ENCODE measurements around the gene ERCC6.

The ERCC6 gene
- 32.1 to 57.5 reads per million in 2 donors for total RNA-seq

DNA sequence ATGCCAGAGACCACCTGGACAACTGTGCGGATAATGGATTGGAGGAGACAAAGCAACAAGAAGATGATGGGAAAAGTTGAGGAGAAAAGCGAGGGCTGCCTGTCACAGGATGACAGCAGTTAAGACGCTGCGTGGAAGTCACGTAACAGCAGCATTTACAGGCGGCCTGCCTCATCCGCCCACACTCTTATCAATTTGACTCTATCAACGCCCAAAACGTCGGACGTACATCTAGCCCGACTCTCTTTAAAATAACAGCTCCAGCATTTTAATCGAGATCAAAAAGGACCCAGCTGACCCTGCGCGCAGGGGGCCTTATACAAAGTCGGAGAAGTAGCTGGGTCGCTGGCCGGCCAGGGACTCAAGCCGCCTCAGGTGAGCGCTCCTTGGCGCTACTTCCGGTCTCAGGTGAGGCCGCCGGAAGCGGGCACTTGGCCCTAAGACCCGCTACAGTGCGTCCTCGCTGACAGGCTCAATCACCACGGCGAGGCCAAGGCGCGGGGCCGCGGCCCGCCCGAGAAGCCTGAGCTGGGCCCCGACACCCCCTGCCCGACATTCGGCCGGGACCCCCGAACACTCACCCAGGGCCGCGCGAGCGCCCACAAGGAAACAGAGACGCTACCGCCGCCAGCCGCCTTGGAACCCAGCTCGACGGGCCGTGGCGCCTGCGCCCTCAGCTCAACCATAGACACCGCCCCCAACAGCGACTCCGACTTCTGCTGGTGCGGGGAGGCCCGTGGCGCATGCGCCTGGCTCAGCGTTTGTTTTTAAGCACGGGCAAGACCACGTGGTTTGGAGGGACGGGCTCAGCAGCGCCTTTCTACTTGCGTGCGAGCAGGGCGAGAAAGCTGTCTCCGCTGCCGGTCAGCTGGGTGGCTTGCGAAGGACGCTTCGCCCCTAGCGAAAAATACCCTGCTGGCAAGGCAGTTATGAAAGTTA, at the start of gene ERCC6:
TSS of gene ERCC6 (minus strand) at position 741 of the 939 bp plus-strand sequence.
- DNase-seq: peak; percentile 87 to 98 (median 95)

DNA sequence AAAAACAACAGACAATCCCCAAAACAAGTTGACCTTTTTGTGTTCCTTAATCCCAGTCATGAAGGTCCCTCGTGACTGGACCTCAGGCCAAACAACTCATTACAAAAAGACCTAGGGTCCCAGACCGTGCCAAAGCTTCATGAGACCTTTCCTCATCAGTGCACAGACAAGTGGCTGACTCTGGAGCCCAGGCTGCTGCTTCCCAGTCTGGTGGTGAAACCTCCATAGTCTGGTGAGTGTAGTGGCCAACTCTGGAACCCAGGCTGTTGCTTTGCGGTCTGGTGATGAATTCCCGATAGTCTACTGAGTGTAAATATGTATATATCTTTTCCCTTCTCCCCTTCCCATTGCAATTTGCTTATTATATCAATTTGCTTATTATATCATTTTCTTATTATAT, 49.1 kb upstream of the ERCC6 start:
- DNase-seq: no peak

DNA sequence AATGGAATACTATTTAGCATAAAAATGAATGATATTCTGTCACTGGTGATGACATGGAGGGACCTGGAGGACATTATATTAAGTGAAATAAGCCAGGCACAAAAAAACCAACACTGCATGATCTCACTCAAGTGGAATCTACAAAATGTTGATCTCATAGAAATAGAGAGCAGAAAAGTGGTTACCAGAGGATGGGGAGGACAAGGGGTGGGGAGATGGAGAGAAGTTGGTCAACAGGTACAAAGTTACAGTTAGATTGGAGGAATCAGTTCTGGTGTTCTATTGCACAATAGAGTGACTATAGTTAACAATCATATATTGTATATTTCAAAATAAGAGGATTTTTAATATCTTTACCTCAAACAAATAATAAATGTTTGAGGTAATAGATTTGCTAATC, 46.5 kb upstream of the ERCC6 start:
- DNase-seq: no peak

DNA sequence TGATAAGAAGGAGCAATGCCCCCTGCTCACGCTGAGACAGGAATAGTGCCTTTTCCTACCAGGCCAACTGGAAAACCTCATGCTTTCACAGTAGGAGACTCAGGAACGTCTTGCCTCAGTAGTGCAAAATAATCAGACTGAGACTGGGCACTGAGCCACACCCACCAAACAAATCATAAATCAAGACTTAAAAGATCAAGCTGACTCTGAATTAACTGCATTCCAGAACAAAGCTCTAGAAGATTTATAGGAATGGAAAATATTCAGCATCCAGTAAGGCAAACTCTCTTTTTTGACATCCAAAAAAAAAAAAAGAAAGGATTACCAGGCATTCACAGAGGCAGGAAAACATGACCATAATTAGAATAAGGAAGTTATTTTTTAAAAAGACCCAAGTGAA, 40.7 kb upstream of the ERCC6 start:
- DNase-seq: no peak

DNA sequence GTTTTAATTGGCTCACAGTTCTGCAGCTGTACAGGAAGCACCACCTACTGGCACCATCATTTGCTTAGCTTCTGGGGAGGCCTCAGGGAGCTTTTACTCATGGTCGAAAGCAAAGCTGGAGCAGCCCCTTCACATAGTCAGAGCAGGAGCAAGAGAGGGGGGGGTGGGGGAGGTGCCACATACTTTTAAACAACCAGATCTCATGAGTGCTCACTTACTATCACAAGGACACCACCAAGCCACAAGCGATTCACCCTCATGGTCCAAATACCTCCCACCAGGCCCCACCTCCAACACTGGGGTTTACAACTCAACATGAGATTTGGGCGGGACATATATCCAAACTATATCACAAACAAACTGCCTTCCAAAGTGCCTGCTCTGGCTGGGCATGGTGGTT, 39.5 kb upstream of the ERCC6 start:
- DNase-seq: no peak

DNA sequence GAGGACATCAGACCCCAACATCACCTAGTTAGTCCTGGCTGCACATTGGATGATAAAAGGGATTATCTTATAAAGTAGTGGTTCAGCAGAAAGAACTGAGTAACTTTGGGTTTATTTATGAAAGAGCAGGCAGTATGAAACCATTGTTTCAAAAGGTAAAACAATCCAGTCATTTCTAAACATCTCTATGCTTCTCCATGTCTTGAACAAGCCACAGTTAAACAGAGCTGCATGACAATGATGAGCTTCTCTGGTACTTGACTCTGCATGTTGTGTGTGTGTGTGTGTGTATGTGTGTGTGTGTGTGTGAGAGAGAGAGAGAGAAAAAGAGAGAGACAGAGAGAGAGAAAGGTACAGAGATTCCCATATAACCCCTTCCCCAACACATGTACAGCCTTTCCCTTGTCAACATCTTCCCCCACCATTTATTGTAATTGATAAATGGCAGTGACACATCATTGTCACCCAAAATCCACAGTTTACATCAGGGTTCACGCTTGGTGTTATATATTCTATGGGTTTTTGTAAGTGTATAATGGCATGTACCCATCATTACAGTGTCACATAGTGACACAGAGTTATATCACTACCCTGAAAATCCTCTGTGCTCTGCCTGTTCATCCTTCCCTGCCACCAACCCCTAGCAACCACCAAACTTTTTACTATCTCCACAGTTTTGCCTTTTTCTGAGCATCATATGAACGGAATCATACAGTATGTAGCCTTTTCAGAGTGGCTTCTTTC, 38.4 kb upstream of the ERCC6 start:
- DNase-seq: peak in 1 of 5 experiments; percentile 71

DNA sequence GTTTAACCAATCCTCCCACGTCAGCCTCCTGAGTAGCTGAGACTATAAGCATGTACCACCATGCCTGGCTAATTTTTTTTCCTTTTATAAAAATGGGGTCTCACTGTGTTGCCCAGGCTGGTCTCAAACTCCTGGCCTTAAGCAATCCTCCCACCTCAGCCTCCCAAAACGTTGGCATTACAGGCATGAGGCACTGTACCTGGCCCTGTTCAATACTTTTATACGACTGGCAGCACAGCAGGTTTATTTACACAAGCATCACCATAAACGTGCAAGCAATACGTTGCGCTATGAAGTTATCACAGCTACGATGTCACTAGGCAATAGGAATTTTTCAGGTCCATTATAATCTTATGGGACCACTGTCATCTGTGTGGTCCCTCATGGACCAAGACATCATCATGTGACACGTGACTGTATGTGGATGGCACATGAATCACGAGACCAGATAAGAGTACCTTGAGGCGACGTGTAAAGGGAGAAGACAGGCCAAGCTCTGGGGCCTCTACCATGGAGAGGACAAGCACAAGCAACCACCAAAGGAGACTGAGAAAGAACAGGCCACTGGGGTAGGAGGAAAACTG, 36.7 kb upstream of the ERCC6 start:
- DNase-seq: no peak

DNA sequence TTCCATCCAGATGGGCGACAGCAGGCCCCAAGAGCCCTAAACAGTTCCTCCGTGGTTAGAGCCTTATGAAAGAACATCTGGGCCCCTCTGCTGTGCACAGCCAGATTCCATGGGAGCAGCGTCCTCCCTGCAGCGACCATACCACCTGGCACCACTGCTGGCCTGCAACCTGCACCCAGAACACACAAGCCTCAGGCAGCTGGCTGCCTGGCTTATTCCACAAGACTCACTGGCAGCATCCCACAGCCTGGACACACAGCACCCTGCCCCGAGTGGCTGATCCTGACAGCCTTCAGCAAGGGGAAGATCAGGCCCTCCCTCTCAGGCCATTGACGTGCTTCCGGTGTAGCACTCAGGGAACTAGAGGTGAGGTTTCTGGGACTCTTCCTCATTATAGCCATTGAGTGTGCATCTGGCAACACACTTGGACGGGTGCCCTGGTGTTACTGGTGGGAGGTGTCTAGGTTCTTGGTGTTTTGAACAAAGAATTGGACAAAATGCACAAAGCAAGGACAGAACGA, 33.7 kb upstream of the ERCC6 start:
- DNase-seq: no peak

DNA sequence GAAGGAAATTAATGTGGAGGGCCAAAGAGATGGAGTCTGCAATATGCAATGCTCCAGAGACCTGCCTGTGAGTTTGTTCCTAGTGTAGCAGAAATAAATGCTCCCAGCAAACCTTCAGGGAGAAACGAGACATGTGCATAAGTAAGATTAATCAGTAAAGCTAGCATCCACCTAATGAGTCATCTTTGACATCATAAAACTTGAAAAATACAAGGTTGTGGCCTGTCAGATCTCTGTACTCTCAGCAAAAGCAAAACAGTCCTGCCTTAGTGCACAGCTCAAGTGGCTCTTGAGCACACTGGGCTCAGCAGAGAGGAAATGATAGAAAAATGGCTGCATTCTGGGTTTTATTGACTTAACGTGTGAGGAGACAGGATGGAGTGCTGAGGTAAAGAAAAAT, 32.5 kb upstream of the ERCC6 start:
- DNase-seq: peak in 1 of 5 experiments; percentile 64

DNA sequence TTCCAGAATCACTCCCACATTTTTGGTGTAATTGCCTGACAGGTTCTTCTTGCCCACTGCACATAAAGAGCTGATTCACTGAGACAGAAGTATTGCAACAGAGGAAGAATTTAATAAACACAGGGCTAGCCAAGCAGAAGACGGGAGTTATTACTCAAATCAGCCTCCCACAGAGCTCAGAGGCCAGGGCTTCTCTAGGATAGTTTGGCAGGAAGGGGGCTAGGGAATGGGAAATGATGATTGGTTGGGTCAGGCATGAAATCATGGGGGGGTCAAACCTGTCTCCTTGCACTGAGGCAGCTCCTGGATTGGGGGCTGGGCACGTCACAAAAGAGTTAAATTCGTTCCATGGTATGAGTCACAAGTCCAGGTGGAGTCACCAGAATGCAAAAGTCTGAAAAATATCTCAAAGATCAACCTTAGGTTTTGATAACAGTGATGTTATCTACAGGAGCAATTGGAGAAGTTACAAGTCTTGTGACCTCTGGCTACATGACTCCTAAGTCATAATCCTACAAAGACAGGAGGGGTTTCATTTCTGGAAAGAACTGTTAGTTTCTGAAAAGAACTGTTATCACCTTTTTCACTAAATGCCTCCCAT, 30.2 kb upstream of the ERCC6 start:
- DNase-seq: peak in 1 of 5 experiments; percentile 18

DNA sequence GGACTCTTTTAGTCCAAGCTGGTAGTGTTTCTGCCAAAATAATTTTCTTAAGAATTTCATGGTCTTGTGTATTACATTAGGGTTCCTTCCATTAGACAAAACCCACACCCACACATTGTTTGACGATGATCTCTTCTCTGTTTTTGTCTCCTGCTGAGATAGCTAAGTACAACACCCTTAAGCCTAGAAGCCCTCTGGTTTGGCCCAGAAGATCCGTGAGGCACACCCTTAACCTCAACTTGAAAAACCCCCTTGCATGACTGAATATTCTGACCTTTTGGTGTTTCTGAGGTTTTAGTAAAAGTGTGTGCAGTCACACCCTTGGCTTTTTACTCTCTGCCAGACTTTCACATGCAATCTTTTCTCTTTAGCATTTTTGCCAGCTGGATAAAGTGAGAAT, 29.3 kb upstream of the ERCC6 start:
- DNase-seq: peak in 1 of 5 experiments; percentile 33

DNA sequence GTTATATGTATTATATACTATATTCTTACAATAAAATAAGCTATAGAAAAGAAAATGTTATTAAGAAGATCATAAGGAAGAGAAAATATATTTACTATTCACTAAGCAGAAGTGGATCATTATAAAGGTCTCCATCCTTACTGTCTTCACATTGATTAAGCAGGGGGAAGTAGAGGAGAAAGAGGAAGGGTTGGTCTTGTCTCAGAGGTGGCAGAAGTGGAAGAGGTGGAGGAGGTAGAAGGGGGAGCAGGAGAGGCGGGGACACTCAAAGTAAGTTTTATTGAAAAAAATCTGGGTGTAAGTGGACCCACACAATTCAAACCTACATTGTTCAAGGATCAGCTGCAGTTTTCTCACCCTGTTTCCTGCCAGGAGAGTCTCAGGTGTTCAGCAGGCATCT, 28.9 kb upstream of the ERCC6 start:
- no peak for DNase-seq

DNA sequence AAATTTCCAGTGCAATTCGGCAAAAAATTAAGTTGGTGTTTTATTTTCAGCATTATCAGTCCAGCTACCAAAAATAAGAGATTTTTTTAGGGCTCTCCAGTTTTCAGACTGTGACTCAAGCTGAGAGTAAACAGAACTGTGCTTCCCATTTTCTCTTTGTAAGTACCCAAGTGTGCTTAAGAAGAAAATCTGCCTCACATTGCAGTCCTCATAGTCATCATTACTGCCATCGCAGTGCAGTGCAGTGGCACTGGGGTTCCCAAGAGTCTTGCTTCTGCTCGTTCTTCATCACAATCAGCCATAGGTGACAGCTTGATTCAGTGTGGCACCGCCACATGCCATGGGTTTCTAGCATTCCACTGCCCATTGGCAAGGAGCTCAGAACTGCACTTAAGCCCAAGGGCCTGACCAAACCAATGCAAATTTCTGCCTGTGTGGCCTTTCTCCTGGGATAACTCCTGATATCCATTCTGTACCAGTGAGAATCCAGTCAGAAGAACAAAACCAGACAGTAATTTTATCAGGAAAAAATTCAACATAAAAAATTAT, 25.6 kb upstream of the ERCC6 start:
- no peak for DNase-seq

DNA sequence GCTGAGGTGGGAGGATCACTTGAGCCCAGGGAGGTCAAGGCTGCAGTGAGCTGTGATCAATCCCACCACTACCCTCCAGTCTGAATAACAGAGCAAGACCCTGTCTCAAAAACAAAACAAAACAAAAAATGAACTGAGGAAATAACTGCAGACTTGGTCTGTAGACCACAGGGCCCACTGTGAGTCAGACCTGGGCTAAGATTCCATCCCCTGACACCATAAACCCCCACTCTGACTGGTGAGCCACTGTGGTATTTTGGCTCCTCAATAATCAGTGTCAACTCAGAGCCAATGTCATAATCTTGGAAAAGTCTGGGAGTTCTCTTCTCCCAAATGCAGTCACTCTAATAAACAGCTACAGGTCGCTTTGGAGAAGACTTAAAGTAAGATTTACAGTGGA, 24.0 kb upstream of the ERCC6 start:
- DNase-seq: no peak

DNA sequence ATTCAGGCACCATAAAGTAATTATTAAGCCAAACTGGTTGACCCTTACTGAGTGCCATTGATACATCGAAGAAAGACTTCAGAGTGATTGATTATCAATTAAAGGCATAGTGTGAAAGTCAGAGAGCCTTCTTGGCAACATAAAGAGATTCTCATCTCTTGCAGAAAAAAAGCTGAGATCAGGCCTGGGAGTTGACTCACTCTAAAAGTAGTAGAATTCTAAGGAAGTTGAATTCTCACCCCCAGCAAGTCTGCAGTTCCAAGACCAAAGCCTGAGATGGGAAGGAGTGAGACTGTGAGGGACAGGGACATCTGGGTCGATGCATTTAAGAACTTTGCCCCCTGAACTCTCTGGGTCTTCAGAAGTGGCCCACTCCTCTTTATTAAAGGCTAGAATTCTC, 21.6 kb upstream of the ERCC6 start:
- DNase-seq: no peak

DNA sequence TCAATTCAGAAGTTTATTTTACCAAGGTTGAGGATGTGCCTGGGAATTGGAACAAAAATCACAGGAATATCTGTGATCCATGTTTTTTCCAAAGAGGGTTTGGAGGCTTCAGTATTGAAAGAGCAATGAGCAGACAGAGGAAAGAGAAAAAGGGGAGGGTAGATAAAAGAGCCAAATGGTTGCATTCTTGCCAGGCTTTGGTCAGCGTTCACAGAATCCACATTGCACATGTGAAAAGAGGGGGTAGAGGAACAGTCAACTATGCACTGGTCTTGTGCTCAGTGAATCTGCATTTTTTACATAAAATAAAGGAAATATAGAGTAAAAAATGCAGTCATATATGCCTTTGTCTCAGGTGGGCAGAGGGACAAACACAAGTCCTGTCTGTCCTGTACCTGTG, 20.6 kb upstream of the ERCC6 start:
- DNase-seq: no peak

DNA sequence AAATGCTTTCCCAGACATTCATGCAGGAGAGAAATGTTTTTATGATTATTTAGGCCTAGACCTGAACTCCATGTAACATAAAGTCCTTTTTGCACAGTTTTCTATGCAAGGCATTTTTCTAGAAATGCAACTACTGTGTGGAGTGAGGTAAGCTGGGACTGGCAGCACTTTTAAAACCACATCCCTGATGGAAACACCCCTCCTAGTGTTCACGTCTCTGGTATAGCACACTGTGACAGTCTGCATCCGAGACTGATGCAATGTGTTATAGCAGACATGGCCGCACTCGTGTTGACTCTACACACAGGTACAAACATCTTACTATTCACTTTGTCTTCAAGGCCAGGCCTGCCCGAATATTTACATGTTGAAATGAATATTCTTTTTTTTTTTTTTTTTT, 19.3 kb upstream of the ERCC6 start:
- no peak for DNase-seq

DNA sequence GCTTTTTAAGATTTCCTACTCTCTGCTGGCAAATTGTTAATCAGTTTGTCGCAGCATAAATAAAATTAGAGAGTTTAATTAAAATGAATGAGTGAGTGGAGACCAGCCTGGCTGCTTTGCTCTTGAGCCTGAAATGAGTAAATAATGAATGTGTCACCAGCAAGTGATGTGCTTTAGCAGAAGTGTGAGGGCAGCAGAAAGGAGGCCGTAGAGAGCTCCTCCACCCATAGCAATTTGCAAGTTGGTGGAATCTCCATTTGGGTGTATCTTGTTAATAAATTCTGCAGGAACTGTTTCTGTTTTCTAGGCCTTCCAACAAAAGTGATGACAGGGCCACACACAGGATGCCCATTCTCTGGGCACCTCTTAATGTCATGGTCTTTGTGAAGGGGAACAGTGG, 18.8 kb upstream of the ERCC6 start:
- no peak for DNase-seq

DNA sequence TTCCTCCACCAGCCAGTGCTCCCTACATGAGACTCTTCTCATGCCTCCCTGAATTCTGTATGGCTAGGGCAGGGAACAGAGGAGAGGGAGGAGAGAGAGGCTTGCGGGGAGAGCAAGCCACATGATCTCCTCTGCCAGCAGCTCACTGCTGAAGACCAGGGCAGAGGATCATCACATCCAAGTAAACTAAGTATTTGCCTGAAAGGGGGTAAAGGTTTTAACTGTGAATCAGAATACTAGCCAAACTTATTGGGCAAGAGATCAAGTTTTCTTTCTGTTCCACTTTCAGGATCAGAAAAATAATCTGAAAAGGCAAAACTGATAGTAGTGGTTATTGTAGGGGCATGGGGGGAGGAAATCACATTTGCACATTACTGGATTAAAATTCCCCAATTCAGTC, 17.8 kb upstream of the ERCC6 start:
- DNase-seq: no peak

DNA sequence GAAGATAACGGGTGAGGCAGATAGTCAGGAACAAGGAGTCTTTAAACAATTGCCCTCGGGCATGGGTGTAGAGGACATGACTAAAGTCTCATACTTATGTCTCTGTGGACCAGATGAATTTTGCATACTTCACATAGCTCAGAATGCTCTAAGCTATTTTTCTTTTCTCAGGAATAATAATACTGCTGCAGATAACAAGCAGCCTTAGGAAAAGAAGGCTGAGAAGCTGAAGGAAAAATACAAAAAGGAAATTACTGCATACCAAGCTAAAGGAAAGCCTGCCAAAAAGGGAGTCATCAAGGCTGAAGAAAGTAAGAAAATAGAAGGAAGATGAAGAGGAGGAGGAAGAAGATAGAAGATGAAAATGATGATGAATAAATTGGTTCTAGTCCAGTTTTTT, 13.4 kb upstream of the ERCC6 start:
- DNase-seq: no peak

DNA sequence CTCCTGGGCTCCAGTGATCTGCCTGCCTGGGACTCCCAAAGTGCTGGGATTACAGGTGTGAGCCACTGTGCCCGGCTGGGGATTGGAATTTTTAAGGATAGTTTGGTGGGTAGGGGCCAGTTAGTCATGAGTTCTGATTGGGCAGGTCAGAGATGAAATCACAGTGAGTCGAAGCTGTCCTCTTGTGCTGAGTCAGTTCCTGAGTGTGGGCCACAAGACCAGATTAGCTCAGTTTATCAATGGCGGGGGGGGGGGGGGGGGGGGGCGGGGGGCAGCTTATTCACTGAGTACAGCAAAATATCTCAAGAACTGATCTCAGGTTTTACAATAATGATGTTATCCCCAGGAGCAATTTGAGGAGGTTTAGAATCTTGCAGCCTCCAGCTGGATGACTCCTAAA, 11.6 kb upstream of the ERCC6 start:
- no peak for DNase-seq

DNA sequence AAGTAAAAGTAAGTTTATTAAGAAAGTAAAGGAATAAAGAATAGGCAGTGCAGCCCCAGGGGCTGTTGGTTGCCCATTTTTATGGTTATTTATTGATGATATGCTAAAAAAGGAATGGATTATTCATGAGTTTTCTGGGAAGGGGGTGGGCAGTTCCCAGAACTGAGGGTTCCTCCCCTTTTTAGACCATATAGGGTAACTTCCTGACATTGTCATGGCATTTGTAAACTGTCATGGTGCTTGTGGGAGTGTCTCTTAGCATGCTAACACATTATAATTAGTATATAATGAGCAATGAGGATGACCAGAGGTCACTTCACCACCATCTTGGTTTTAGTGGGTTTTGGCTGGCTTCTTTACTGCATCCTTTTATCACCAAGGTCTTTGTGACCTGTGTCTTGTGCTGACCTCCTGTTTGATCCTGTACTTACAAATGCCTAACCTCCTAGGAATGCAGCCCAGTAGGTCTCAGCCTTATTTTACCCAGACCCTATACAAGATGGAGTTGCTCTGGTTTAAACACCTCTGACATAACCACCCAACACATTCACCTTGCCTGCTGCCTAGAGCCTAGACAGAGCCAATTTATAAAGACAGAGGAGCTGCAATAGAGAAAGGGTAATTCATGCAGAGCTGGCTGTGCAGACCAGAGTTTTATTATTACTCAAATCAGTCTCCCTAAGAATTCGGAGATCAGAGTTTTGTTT, 10.9 kb upstream of the ERCC6 start:
- DNase-seq: no peak

All from T-helper 2 cell (primary cell).